ENCODE results near the gene HOXC13.
A peak's percentile ranks its signal among the peaks of the same experiment; 100 is the strongest.

Gene HOXC13

DNA sequence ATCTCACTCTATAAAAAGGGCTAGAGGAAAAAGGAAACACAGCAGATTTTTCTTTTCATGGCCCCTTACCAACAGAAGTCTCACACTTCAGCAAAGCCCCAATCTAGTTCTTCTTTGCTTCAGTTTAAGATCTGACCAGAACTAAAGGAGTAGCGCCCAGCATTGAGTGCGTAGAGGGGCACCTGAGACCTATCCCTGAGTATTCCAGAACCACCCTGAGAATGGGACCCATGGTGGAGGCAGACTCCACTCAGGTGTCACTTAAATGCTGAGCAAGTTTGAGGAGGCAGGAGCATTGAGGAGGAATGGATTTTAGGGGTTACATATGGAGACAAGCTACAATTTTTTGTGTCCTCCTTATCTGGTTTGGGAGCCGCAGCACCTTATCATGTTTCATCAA, 32.5 kb downstream of the HOXC13 start:
- DNase-seq = no peak

DNA sequence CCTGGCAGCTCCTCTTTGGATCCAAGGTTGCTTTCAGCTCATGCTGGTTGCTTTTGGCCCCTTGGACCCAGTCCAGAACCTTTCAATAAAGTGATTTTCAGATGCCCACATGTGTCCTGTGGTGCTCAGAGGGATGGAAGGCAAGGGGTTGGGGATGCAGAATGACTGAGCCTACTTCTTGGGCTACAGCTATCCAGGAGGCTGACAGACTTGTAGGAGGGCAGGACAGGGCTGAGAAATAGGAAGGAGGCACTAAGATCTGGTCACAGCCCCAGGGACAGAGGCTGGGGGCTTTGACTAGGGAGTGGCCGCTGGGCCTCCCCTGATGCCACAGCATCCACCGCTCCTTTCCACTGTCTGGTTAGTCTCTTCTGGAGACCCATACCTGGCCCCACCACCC, 33.1 kb downstream of the HOXC13 start:
- no peak for DNase-seq

DNA sequence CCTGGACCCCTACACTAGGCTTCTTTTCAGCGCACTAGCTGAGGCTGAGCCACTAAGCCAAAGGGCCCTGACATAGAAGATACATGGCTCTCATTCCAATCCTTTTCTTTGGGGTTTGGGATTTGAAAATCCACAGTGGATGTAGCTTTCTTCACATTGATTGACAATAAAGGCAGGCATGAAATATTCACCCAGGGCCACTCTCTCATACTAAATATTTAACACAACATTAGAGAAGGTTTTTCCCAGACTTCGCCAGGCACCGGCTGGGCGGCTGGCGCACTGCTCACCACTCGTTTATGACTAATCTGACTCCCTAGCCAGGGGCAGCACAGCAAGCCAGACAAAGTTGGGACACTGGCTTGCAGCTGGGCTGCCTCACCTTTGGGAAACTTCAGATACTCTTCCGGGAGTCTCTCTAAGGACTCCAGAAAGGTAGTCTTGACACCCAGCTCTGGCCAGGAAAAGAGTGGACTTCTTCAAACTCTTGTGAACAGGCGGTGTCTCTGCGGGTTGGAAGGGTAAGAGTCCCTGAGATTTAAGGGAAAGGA, 33.6 kb downstream of the HOXC13 start:
- DNase-seq = no peak

DNA sequence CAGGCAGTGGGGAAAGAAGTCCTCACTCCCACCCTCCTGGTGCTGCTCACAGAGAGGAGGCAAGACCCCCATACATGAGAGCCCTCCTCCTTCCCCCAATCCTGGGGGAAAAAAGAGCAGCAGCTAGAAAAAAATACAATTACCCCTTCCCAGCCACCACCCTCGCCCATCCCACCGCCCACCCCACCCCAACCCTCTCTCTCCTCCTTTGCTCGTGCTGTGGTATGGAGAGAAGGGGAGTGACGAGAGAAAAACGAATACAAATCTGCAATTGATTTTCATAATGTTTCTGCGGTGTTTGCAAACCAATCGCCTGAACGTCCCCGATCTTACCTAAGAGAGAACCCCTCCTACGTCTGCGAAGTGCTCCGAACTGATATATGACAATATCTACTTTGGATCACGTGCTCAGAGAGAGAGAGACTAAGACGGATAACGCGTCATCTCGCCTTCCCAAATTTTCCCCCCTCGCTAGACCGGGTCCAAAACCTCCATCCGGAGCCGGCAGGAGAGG, 34.1 kb downstream of the HOXC13 start, which contains the start of gene HOXC11:
Gene HOXC11 (plus strand): TSS at position 405 of the 514 bp plus-strand sequence. CDS start 116 bp downstream, outside the sequence.
- DNase-seq = no peak

DNA sequence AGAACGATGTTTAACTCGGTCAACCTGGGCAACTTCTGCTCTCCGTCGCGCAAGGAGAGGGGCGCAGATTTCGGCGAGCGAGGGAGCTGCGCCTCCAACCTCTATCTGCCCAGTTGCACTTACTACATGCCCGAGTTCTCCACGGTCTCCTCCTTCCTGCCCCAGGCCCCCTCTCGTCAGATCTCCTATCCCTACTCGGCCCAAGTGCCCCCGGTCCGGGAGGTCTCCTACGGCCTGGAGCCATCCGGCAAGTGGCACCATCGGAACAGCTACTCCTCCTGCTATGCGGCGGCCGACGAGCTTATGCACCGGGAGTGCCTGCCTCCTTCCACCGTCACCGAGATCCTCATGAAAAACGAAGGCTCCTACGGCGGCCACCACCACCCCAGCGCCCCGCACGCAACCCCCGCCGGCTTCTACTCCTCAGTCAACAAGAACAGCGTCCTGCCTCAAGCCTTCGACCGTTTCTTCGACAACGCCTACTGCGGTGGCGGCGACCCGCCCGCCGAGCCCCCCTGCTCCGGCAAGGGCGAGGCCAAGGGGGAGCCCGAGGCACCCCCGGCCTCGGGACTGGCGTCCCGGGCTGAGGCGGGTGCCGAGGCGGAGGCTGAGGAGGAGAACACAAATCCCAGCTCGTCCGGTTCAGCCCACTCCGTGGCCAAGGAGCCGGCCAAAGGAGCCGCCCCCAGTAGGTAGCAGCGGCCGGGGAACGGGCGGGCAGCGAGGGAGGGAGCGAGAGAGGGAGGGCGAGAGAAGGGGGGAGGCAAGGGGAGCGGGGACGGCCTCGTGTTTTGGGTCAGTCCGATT, 34.8 kb downstream of the HOXC13 start:
- no peak for DNase-seq

DNA sequence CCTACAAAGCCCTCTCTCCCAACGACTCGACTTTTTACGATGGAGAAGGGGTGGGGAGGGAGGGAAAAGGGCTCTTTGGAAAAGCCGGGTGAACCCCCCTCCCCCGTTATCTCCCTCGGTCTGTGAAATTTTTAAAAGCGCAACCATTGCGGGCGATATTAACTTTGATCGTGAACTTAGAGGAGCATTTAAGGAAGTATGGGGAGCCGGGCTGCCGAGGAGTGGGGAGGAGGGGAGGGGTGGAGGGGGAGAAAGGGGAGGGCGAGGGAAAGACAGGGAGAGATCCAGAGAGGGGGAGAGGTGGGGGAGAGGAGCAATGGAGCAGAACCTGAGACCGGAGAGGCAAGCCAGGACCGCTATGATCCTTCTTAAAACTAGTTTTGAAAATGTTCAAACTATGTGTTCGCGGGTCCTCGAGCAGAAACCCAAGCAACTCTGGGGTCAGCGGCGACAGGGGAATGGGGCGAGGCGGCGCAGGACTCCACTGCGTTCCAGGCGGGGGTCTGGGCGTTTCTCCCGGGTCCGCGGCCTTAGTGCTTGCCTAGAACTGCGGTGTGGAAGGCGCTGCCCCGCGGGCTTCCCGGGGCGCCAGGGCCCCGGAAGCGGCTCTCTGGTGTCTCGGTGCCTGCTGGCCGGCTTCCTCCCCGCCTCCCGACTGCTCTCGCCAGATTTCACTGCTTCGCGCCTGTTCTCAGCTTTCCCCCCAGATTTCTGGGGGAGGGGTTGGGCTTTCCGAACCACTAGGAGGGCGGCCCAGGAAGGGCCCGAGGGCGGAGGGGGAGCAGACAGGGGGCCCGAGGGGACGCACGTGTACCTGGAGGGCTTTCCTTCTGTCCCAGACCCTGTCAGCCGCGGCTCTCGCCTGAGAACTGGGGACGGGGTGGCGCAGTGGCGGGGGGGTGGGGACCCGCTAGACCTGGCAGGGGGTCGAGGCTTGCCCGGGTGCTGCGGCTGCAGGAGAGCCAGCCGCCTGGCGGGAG, 35.7 kb downstream of the HOXC13 start, which contains the start of gene HOTAIR:
Gene HOTAIR (minus strand): TSS at position 871 of the 980 bp plus-strand sequence.
- peak; percentile 44 for DNase-seq

DNA sequence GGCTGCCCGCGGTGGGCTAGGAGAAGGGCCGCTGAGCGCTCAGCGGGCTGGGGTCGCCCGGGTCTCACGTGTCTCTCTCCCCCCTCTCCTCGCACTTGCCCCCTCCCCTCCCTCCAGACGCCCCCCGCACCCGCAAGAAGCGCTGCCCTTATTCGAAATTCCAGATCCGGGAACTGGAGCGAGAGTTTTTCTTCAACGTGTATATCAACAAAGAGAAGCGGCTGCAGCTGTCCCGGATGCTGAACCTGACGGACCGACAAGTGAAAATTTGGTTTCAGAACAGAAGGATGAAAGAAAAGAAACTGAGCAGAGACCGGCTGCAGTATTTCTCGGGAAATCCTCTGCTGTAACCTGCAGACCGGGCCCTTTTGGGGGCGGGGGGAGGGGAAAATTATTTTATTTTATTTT, 36.4 kb downstream of the HOXC13 start:
- DNase-seq = no peak

DNA sequence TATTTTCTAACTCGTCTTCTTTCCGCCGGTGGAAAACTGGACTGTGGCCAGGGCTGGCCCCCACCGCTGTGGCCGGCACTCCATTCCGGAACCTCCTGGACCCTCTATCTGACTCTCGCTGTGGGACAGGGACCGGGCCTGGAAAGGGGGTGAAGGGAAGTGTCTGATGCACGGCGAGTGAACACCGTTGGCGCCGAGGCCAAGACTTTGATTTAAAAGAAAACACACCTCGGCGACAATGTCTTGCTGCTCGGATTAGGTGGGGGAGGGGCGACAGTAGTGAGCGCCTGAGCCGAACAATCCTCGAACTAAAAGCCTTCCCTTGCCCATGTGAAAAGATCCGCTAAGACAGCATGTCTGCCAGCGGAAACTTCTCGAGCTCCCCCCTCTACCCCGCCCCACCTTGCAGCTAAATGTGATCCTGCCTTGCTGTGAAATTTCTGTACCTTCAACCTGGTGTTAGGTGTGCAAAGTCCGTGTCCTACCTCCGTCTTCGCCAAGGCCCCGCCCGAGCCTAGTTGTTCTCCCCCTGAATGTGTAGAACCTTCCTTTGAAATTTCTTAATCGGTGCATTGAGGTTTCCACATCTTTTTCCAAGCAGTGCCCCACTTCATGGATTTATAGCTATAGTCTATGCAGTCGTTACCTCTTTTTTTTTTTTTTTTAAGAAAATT, 37.0 kb downstream of the HOXC13 start:
- no peak for DNase-seq

DNA sequence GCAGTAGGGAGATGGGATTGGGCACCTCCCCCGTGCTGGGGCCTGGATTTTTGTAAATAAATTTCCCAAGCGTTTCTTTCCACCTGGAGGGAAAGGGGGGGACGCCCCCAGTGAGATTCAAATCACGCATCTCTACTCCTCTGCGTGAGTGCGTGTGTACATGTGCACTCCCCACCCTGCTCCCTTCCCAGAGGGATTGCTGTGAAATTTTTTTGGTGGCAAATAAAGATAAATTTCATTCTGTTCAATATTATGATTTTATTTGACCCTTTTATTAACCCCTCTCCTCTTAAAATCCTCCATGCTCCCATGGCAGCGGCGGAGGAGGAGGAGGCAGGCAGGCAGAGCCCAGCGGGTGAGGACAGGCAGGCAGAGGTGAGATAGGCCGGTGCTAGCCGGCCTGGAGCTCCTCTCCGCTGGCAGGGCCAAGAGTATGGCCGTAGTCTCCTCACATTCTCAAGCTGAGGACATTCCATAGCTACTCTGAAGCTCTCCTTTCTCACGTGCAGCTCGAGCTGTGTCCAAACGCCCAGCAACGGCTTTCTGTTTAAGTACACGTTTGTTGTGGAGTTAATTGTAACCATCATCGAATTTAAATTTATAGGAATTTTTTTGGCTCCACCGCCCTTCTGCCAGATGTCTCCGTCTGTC, 37.7 kb downstream of the HOXC13 start:
- no peak for DNase-seq

DNA sequence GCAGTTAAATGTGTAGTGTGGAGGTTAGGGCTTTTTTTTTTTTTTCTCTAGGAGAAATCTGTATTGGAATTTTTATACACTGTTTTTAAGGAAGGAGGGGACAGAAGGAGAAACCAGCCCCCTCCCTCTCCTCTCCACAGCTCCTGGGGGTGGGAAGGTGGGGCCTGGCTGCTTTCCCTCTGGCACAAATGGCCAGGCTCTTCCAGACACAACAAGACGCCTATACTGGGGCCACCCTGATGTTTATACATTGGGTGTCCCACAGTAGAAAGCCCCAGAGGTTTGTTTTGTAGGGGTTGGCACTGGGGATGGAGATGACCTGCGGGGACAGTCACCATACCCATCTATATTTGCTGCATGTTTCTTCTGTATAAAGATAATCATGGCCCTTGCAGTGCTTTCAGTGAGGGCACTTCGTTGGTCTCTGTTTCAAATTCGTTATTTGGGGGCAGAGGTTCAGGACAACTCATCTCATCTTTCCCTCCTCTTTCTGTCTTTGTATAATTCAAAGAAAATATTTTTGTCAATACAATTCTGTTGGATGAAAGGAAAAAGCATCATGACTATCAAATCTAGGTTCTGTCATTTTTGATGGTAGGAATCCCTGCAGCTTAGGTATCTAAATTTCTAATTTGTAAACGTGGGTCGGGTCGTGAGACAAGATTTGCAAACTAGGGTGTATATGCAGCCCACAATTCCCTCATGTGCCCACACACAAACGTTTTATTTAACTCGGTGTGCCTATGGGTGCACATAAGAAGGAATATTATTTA, 38.4 kb downstream of the HOXC13 start:
- no peak for DNase-seq

DNA sequence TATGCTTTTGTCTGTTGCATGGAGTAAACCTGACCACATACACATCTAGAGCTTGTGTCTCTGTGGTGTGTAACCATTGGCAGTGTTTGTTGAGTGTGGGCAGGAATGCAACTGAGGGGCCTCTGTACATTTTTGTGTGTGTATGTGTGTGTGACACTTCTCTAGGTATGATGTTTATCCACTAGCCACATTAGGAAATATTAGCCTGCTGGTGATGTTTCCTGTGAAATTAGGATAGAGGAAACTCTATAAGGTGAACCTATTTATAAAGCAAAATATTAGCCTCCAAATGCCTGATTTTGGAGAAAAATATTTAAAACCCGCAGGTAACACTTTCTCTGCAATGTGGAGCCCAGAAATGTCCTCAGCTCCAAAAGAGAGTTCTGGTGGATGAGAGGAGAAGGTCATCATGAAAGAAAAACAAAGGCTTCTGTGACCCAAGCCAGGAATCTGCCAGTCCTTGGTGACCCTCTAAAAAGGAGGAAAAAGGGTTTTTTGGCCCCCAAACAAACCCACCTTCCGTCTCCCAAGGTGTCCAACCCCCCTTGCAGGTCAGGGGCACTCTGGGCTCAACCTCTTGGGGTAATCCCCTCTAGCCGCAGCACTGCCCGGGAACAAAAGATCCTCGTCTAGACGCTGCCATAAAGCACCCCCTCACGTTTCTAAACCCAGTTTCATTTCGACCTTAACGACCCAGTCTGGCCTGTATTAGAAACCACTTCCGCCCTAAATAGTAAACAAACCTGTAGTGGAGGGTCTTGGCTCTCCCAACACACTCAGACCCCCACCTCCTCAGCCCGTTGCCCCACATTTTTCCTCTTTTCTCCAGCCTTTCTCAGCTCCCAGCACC, 39.2 kb downstream of the HOXC13 start:
- no peak for DNase-seq

DNA sequence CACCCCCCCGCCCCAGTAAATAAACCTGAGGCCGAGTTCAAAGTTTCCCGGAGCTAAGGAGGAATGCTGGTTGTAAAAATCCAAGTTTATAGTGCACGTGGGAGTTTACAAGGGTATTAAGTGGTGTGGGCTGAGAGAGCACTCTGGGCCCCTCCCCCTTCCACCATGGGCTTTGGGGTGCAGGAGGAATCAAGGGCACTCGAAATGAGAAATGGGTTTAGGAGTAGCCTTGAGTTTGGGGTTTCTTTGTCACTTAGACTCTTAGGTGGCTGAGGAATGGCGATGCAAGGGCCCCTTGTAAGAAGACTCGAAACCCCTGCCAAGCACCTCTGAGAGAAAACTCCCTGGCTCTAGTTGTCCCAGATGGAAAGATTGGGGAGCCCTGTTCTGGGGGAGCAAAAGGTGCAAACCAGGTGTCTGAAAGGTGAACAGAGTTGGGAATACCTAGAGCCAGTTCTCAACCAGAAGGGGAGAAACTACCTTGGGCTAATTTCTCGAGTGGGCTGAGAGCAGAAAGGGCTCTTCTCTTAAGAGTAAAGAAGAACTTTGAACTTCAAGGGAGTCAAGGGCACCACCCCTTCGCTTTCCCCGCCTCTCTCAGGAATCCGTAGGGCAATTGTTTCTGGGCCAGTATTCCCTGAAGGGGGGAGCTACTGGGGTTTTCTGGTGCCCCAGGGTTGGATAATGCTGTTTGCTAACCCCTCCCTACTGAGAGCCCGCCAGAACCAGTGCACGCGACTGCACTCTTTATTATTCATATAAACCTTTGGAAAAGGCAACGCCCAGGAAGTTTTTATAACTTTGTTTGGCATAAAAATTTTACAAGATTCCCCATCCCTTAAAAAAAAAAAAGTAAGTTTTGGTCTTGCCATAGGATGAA, 40.1 kb downstream of the HOXC13 start:
- no peak for DNase-seq

DNA sequence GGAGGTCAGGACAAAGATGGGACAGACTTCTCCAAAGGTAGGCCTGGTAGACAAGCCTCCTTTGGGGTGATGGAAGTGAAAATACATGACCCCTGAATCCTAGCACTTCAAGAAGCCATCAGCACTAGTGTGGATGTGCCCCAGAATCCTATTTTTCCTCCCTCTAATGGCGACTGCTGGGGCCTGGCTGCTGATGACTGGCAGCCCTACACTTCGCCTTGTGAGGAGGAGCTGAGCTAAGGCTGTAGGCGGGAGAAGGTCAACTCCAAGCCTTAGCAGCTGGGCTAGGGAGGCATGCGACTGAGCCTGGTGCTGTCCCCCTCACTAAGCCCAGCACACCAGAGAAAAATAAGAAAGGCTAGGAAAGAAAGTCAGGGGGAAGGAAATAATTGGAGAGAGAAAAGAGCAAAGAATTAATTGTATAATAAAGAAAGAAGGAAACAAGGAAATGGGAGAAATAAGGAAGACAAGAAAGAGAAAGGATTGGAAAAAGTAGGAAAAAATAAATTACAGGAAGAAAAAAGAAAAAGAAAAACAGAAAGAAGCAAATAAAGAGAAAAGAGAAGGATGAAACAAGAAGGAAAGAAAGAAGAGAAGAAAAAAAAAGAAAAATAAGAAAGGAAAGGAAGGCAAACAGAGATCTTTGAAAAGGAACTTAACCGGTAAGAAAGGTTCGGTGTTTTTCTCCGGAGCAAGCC, 41.6 kb downstream of the HOXC13 start:
- no peak for DNase-seq

DNA sequence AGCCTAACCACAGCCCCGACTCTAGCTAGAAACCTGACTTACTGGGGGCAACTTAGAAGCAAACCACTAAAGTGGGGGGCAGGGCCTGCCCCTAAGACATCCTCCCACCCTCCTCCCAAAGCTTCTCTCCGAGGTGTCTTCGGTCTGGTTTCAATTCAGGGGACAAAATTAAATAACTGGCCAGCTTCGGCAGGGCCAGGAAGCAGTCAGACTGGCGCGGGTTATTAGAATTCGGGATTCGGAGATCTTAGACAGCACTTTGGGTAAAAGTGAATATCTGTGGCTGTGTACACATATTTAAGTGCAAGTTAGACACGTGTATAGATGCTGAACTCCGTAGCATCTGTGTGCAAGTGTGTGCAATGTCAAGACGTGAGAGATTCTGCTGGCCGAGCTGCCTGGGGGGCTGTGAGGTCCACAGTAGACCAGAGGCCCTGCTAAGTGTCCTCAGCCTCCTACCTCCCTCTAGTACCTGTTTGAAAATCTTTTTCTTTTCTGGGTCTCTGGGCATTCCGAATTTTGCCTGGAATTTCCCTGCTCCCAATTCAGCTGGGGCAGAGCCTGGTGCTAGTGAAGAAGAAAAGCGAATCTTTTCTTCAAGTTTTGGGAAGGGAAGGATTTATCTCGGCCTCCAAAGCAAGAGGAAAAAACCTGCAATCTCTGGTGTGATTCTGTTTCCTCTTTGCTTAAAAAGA, 42.3 kb downstream of the HOXC13 start:
- no peak for DNase-seq

DNA sequence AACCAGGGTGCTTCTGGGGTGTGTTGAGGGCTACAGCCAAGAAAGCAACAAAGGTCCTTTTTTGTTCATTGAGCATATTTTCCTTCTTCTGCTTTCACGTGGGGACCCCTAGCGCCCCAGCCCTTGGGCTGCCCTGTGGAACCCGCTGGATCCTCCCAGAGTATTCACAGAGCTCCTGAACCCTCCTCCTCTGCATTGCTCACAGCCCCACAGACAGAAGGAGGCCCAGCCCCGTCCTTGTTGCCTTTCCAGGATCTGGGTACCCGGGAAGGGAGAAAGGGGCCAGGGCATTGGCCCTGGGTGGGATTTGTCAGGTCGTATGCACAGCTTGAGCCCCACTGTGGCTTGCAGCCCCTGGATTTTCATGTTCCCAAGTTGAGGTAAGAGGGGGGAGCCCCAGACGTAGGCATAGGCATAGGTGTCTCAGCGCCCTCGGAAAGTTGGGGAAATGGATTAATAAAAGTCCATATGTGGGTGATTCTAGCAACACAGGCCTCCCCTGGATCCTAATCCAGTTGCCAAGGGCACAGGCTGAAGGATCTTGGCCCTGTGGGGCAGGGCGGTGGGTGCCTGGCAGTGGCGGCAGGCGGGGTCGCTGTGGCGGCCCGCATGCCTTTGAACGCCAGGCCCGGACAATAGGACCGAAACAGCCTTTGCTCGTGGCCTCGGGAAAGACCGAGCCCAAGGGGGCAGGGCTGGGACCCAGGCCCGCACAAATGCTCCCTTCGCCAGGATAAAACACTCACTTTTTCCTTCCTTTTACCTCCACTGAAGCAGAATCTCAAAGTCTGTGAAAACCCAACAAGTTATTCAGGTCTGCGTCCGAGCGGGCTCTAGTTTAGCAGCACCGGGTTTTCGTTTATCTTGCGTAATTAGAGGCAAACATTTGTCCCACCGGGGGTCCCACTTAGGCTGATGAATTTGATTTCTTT, 43.3 kb downstream of the HOXC13 start:
- DNase-seq = no peak

Data from CD4-positive, alpha-beta T cell treated with Interleukin-6 for 4 hours (primary cell).